Small intestine (tissue), 7 donors: ENCODE data around the gene SPEG. TPM values are rescaled to one million over a fixed set of nuclear protein-coding genes. Genes with fewer than 3 reads are reported as not detected.
"Not testable (repeated sequence)": the region's sequence is repeated elsewhere in the genome, so short reads cannot be mapped to it uniquely, and the experiment has no call there.

Experiments used
- DNase-seq, 2 donors: peaks; one replicate each; pipeline versions ENCODE4 v3.0.0 to v3.0.0-alpha.2; 2013
- FAIRE-seq: peaks from 2 replicates; lab custom pipeline; 2012; peaks lifted over from hg19 to GRCh38; lab: Jason Lieb, UNC
- H3K27ac ChIP-seq, 3 donors: one replicate each; pipeline ENCODE4 v1.5.1; 2013; ENCODE audit warnings: low read length in 2 of 3, mild to moderate bottlenecking in 2 of 3, control low read depth in 1 of 3, inconsistent platforms in 1 of 3, low read depth in 1 of 3, moderate library complexity in 1 of 3
- H3K27me3 ChIP-seq, 3 donors: one replicate each; pipeline ENCODE4 v1.6.1; 2013; ENCODE audit warnings: low read length in 3 of 3, inconsistent platforms in 1 of 3; ENCODE audit not compliant: control insufficient read depth in 3 of 3, insufficient read depth in 3 of 3
- H3K36me3 ChIP-seq, 3 donors: one replicate each; pipeline ENCODE4 v1.6.1; 2013; ENCODE audit warnings: low read length in 3 of 3, inconsistent platforms in 1 of 3, low read depth in 1 of 3, mild to moderate bottlenecking in 1 of 3, moderate library complexity in 1 of 3; ENCODE audit not compliant: control insufficient read depth in 3 of 3, insufficient read depth in 2 of 3
- H3K4me1 ChIP-seq, 3 donors: one replicate each; pipeline ENCODE4 v1.6.1; 2013; ENCODE audit warnings: low read length in 2 of 3, inconsistent platforms in 1 of 3, low read depth in 1 of 3, mild to moderate bottlenecking in 1 of 3, moderate library complexity in 1 of 3; ENCODE audit not compliant: control insufficient read depth in 3 of 3, insufficient read depth in 2 of 3
- H3K4me3 ChIP-seq, 3 donors: one replicate each; pipeline ENCODE4 v1.5.1; 2013; ENCODE audit warnings: low read length in 3 of 3, control low read depth in 1 of 3, inconsistent platforms in 1 of 3, low read depth in 1 of 3, mild to moderate bottlenecking in 1 of 3, moderate library complexity in 1 of 3
- H3K9me3 ChIP-seq, 2 donors: one replicate each; pipeline ENCODE4 v1.6.1; 2013; ENCODE audit warnings: low read depth in 1 of 2, low read length in 1 of 2; ENCODE audit not compliant: control insufficient read depth in 2 of 2, insufficient read depth in 1 of 2
- WGBS, 3 donors: extraction: QIAGEN DNeasy Blood & Tissue Kit; methylation state at CpG; one replicate each; pipeline ENCODE4 v1.1.7; 2013; 5-methylcytosine and 5-hydroxymethylcytosine counted together
- polyA plus RNA-seq, 4 donors: library from polyadenylated mRNA; stranded (reverse) in 3 of 4; unstranded in 1 of 4; fragments of 200-250 nt in 3 of 4; fragments of 120-200 nt in 1 of 4; gene quantifications; one replicate each; pipeline versions ENCODE4 v1.2.1 to v1.2.3, GENCODE V29; 2013
- donor health status: healthy with polysubstance abuse.
- donor health status: control.
- donor health status: control.
- donor health status: Bipolar disorder and iron deficiency.
- donor health status: healthy.

Gene SPEG
- polyA plus RNA-seq, 4 donors, result 0.45 to 15.7 (median 5.3) TPM

- not testable (repeated sequence) for DNase-seq, H3K27me3 ChIP-seq, H3K9me3 ChIP-seq, H3K4me1 ChIP-seq, H3K36me3 ChIP-seq, FAIRE-seq, H3K4me3 ChIP-seq
- 61 to 70% (median 65%) methylated on average over 5 of the region's 5 CpGs for WGBS, 3 donors
- peak overlapping the region in 2 of 3 donors; percentile 21 to 25 for H3K27ac ChIP-seq
Observed at GRCh38 chr2:219407343-219407742, 27.3 kb upstream of the SPEG start.

- Histone ChIP-seq H3K27me3 (peaks cover 0 to 3% (median 2%) of the 10 kb centered on the region in 3 donors), H3K4me1 (no peaks in the 10 kb centered on the region), H3K36me3 (no peaks in the 10 kb centered on the region), H3K4me3 (no peak overlapping the region), H3K27ac (peak overlapping the region in 2 of 3 donors; percentile 25 to 33), H3K9me3 (peaks cover 0 to 2% of the 10 kb centered on the region in 2 donors)
- no peak for FAIRE-seq
- no peak for DNase-seq
- 67 to 91% (median 79%) methylated on average over 5 of the region's 5 CpGs for WGBS, 3 donors
Observed at GRCh38 chr2:219408204-219408603, 26.4 kb upstream of the SPEG start.

- Histone ChIP-seq H3K4me1 (no peaks in the 10 kb centered on the region), H3K9me3 (peaks cover 0 to 2% of the 10 kb centered on the region in 2 donors), H3K27me3 (peaks cover 0 to 4% (median 3%) of the 10 kb centered on the region in 3 donors), H3K36me3 (no peaks in the 10 kb centered on the region), H3K27ac (peak overlapping the region in 2 of 3 donors; percentile 52 to 60), H3K4me3 (no peak overlapping the region)
- no peak for DNase-seq
- WGBS, 3 donors, result 56 to 82% (median 66%) methylated on average over 8 of the region's 8 CpGs
- no peak for FAIRE-seq
Observed at GRCh38 chr2:219408631-219409030, 26.0 kb upstream of the SPEG start.

DNA sequence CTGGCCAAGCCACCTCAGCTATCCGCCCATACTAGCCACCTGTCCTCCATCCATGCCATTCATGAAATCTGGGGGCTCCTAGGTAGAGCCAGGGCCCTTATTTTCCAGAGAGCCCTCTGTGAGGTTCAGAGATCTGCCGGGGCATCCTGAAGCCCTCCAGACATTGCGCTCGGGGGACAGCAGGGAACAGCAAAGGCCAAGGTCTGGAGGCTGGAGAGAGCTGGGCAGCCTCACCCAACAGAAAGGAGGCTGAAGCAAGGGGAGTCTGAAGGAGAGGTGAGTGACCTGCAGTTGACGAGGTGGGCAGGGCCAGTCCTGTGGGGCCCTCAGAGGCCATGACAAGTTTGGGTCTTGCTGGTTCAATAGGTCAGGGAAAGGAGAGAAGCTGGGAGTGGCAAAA, 25.0 kb upstream of the SPEG start:
- FAIRE-seq (no peak), DNase-seq (no peak)
- Histone ChIP-seq H3K4me1 (no peaks in the 10 kb centered on the region), H3K9me3 (peaks cover 0 to 2% of the 10 kb centered on the region in 2 donors), H3K27ac (peak overlapping the region in 2 of 3 donors; percentile 52 to 60), H3K27me3 (peaks cover 0 to 7% (median 4%) of the 10 kb centered on the region in 3 donors), H3K4me3 (no peak overlapping the region), H3K36me3 (no peaks in the 10 kb centered on the region)
- 88 to 95% (median 88%) methylated on average over 5 of the region's 5 CpGs for WGBS, 3 donors

- no peaks in the 10 kb centered on the region for H3K4me1 ChIP-seq
- FAIRE-seq (no peak), DNase-seq (no peak)
- H3K27ac ChIP-seq, result peak overlapping the region in 1 of 3 donors; percentile 50
- 87 to 94% (median 89%) methylated on average over 8 of the region's 8 CpGs for WGBS, 3 donors
- H3K4me3 ChIP-seq, result no peak overlapping the region
- H3K36me3 ChIP-seq, result no peaks in the 10 kb centered on the region
- peaks cover 2 to 7% (median 4%) of the 10 kb centered on the region in 3 donors for H3K27me3 ChIP-seq
- peaks cover 0 to 2% of the 10 kb centered on the region in 2 donors for H3K9me3 ChIP-seq
Observed at GRCh38 chr2:219410390-219410789, 24.3 kb upstream of the SPEG start.

DNA sequence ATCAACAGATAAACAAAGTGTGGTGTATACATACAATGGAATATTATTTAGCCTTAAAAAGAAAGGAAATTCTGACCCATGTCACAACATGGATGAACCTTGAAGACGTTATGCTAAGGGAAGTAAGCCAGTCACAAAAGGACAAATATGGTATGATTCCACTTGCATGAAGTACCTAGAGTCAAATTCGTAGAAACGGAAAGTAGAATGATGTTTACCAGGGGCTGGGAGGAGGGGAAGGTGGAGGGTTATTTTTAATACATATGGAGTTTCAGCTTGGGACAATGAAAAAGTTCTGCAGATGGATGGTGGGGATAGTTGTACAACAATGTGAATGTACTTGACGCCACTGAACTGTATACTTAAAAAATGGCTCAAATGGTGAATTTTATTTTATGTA, 19.8 kb upstream of the SPEG start:
- WGBS, 3 donors, result 73 to 75% (median 74%) methylated on average over 4 of the region's 4 CpGs

GRCh38 chr2:219415580-219416234, 18.9 kb upstream of the SPEG start:
- Histone ChIP-seq H3K36me3 (peaks cover 0 to 4% (median 0%) of the 10 kb centered on the region in 3 donors), H3K4me3 (no peak overlapping the region), H3K9me3 (peaks cover 0 to 2% of the 10 kb centered on the region in 2 donors), H3K4me1 (peaks cover 0 to 9% (median 0%) of the 10 kb centered on the region in 3 donors), H3K27me3 (peaks cover 4 to 50% (median 10%) of the 10 kb centered on the region in 3 donors), H3K27ac (peak overlapping the region in 1 of 3 donors; percentile 33)
- WGBS, 3 donors, result 50 to 59% (median 56%) methylated on average over 5 of the region's 5 CpGs
- no peak for DNase-seq
- no peak for FAIRE-seq

More for the DNA sequence above, 19.8 kb upstream of the SPEG start:
- Histone ChIP-seq H3K27me3 (peaks cover 4 to 43% (median 10%) of the 10 kb centered on the region in 3 donors), H3K27ac (no peak overlapping the region), H3K36me3 (no peaks in the 10 kb centered on the region), H3K4me1 (peaks cover 0 to 9% (median 0%) of the 10 kb centered on the region in 3 donors), H3K4me3 (no peak overlapping the region), H3K9me3 (peaks cover 0 to 2% of the 10 kb centered on the region in 2 donors)
- no peak for DNase-seq
- FAIRE-seq, result no peak

DNA sequence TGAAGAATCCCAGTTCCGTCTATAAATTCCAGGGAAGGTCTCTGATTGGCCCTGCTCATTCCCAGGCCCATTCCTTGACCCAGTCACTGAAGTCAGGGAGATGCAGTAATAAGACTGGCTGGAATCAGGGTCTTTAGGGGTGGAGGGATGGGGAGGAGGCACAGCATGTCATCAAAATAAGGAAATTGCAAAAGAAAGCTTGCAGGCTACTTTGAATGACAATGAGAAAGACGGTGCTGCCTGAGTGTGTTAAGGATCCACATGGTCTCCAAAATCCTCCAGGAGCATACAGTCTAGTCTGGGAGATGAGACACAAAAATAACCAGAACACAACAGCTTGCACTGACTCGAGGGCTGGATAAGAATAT, 18.4 kb upstream of the SPEG start:
- peaks cover 0 to 2% of the 10 kb centered on the region in 2 donors for H3K9me3 ChIP-seq
- DNase-seq (no peak), FAIRE-seq (no peak)
- H3K27me3 ChIP-seq, result peaks cover 4 to 56% (median 10%) of the 10 kb centered on the region in 3 donors
- WGBS, 3 donors, result 46 to 53% (median 49%) methylated on average over 3 of the region's 3 CpGs
- no peak overlapping the region for H3K4me3 ChIP-seq
- peaks cover 0 to 9% (median 0%) of the 10 kb centered on the region in 3 donors for H3K4me1 ChIP-seq
- peak overlapping the region in 1 of 3 donors; percentile 17 for H3K27ac ChIP-seq
- peaks cover 0 to 9% (median 0%) of the 10 kb centered on the region in 3 donors for H3K36me3 ChIP-seq
